Mesothelial cell of epicardium (in vitro differentiated cells): ENCODE results near the gene DDR1. TPM values are rescaled to one million over a fixed set of nuclear protein-coding genes. Genes with fewer than 3 reads are reported as not detected.

Source experiments
- DNase-seq, 2 experiments: peaks; one replicate each; pipeline ENCODE4 v3.0.0; 2021; ENCODE audit warnings: low spot score in 2 of 2; ENCODE audit not compliant: unreplicated experiment in 2 of 2
- H3K27ac Mint-ChIP-seq: 2 replicates; pipeline ENCODE4 v1.8.0; 2021; ENCODE audit warnings: mixed read lengths
- H3K27me3 Mint-ChIP-seq: 2 replicates; pipeline ENCODE4 v1.8.0; 2021; ENCODE audit warnings: low read depth, mixed read lengths
- H3K36me3 Mint-ChIP-seq: 2 replicates; pipeline ENCODE4 v1.8.0; 2021; ENCODE audit warnings: mixed read lengths
- H3K4me1 Mint-ChIP-seq: 2 replicates; pipeline ENCODE4 v1.8.0; 2021; ENCODE audit warnings: mixed read lengths
- H3K4me3 Mint-ChIP-seq: 2 replicates; pipeline ENCODE4 v1.8.0; 2021; ENCODE audit warnings: mild to moderate bottlenecking, moderate library complexity, mixed read lengths
- H3K9me3 Mint-ChIP-seq: 2 replicates; pipeline ENCODE4 v1.8.0; 2021; ENCODE audit warnings: mixed read lengths
- total RNA-seq: library from RNA; stranded (reverse); gene quantifications from 3 replicates; pipeline ENCODE4 v1.2.1, GENCODE V29; 2021
- TF ChIP-seq, protein P1 (sequence below): fragments of 200-600 bp; sonication (generic); IDR thresholded peaks from one replicate; pipeline ENCODE4 v1.5.0; 2021; ENCODE audit warnings: antibody characterized with exemption; ENCODE audit not compliant: unreplicated experiment

Gene DDR1
- total RNA-seq, 1 donor from 2014 or later: 351 TPM

DNA sequence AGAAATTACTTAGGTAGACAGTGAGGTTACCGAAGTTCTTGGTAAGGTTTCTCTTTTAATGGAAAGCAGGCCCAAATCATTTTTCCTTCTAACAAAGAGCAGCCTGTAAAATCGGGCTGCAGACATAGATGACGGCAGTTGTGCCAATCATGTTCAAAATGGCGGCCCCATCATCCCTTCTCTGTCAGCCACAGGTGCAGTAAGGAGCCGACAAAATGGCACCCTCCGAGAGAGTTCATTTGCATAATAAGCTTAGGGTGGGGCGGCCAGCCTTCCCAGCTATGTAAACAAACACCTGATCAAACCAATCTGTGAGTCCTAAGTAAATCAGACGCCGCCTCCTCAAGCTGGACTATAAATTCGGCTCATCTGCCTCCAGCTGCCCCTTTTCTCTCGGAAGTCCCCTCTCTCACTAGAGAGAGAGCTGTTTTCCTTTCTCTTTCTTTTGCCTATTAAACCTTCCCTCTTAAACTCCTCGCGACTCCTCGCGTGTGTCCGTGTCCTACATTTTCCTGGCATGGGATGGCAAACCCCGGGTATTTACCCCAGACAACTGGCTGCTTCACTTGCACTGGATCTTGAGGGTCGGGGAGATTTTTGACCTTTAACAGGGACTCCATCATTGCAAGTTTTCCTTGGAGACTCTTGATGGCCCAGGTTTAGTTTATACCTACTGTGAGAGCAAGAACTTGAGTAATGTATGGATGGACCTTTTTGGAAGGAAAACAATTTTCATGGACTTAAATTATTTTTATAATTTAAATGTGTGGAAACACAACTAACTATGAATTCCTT is 8.9 kb upstream of the DDR1 start:
- H3K9me3 Mint-ChIP-seq: peaks cover 28% of the 10 kb centered on the region
- no peak overlapping the region for H3K4me3 Mint-ChIP-seq
- H3K36me3 Mint-ChIP-seq: peaks cover 12% of the 10 kb centered on the region
- DNase-seq: no peak
- peak overlapping the region; percentile 53 for H3K27ac Mint-ChIP-seq
- H3K27me3 Mint-ChIP-seq: no peaks in the 10 kb centered on the region
- TF ChIP-seq, protein P1, sequence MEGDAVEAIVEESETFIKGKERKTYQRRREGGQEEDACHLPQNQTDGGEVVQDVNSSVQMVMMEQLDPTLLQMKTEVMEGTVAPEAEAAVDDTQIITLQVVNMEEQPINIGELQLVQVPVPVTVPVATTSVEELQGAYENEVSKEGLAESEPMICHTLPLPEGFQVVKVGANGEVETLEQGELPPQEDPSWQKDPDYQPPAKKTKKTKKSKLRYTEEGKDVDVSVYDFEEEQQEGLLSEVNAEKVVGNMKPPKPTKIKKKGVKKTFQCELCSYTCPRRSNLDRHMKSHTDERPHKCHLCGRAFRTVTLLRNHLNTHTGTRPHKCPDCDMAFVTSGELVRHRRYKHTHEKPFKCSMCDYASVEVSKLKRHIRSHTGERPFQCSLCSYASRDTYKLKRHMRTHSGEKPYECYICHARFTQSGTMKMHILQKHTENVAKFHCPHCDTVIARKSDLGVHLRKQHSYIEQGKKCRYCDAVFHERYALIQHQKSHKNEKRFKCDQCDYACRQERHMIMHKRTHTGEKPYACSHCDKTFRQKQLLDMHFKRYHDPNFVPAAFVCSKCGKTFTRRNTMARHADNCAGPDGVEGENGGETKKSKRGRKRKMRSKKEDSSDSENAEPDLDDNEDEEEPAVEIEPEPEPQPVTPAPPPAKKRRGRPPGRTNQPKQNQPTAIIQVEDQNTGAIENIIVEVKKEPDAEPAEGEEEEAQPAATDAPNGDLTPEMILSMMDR: no peak
- peaks cover 33% of the 10 kb centered on the region for H3K4me1 Mint-ChIP-seq

DNA sequence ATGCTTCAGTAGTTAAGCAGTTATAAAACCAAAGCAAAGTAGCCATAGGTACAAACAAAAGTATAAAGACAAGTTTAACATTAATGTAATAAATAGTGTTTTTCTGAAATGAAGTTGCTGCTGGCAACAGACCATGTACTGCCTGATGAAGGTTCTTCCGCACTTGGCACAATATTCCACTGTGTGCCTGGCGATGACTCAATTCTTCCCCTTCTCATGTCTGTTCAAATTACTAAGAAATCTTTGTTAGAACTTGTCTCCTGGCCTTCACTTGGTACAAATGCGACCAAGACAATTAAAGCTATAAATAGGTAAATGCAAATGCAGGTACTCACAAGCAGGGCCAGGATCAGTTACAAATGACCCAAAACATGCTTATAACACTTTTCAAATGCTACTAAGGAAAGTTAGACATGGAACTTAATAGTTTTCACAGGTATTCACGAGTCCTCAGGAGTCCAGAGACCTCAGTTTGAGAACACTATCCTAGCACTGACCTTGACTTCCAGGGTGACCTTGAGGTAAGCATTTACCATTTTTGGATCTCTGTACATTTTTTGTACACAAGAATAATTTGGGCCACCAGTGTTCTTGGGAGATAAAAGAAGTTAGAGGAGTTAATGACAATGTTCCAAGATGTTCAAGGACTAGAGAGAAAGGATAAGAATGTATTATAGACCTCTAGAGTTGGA is 8.1 kb upstream of the DDR1 start:
- TF ChIP-seq, protein P1: no peak
- no peak for DNase-seq
- Mint-ChIP-seq H3K4me3 (no peak overlapping the region), H3K27ac (no peak overlapping the region), H3K36me3 (peaks cover 7% of the 10 kb centered on the region), H3K4me1 (peaks cover 40% of the 10 kb centered on the region), H3K9me3 (peaks cover 22% of the 10 kb centered on the region), H3K27me3 (no peaks in the 10 kb centered on the region)

DNA sequence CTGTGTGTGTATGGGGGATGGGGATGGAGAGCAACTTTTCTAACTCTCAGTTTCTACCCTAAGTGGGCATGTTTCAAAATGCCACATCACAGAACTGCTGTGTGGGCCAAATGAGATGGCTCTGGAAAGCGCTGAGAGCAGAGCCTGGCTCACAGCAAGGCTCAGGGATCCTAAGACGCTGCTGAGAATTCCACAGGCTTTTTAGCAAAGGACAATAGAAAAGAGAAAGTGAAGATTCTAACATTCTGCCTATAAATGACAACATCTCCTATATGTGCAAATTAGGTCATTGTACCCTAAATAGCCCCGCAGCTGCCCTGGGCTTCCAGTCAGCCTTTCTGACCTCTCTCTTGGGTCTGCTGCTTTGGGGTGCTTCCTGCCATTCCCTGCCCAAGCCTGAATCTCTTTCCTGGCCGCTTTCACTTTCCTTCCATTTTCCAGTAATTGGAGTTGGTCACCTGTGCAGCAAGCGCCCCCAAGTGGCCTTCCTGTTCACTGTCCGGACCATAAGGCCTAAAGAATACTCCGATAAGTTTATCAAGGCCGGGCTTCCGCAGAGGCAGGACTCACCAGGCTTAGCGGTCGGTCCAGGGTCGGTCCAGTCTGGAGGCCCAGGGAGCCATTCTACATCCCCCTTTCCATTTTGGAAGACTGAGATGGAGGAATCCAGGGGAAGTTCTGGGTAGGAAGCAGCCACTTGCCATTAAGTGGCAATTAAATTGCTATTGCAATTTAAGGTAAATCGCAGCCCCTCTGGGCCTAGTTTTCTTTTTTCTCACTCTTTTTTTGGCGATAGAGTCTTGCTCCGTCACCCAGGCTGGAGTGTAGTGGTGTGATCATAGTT is 6.7 kb upstream of the DDR1 start:
- Mint-ChIP-seq H3K9me3 (peaks cover 9% of the 10 kb centered on the region), H3K4me3 (peak overlapping the region; percentile 57), H3K36me3 (no peaks in the 10 kb centered on the region), H3K4me1 (peaks cover 55% of the 10 kb centered on the region), H3K27me3 (no peaks in the 10 kb centered on the region), H3K27ac (peak overlapping the region; percentile 91)
- TF ChIP-seq, protein P1: peak; percentile 75
- DNase-seq: peak; percentile 72 to 86

DNA sequence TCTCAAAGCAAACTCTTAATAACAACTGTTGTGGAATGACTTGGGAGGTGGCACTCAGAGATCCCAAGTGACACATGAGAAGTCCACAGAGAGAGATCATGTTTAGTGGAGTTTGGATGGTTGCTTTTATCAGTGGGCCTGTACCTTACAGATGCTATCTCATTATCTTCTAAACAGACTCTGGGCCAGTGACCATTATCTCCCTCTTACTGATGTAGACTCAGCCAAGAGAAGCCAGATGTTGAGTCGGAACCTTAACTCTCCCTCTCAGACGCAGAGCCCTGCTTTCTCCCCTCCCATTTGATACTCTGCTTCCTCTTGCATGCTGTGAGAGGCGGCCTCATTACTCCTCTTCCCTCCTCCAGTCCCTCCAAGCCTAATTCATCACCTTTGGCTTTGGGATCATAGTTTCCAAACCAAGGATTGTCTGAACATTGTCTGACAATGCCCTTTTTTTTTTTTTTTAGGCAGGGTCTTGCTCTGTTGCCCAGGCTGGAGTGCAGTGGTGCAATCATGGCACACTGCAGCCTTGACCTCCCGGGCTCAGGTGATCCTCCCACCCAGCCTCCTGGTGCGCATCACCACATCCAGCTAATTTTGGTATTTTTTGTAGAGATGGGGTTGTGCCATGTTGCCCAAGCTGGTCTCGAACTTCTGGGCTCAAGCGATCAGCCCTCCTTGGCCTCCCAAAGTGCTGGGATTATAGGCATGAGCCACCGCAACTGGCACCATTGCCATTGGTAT is 4.5 kb upstream of the DDR1 start:
- H3K4me3 Mint-ChIP-seq: no peak overlapping the region
- TF ChIP-seq, protein P1: no peak
- H3K27ac Mint-ChIP-seq: peak overlapping the region; percentile 53

DNA sequence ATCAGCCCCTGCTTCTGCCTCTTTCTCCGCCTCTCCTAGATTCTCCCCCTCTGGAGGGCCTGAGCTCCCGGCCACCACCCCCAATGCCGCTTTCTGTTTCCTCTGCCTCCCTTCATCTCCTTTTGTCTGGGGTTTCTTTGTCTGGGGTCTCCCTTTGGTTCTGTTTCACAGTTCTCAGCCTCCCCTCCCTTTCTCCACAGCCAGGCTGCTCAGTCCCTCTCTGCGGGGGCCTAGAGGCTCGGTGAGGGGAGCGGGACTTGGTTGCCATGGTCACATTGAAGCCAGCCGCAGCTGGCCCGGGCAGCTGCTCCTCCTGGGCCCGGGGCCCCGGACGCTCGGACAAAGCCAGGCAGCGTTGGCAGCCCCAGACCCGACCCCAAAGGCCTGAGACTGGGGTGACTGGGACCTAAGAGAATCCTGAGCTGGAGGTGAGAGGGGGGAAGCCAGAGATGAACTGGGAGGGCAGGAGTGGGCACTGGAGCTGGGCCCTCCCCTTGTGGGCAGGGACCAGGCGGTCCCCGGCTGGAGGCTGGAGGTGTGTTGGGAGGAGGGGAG is 3.5 kb upstream of the DDR1 start:
- no peak for DNase-seq
- H3K4me1 Mint-ChIP-seq: peaks cover 72% of the 10 kb centered on the region
- no peaks in the 10 kb centered on the region for H3K36me3 Mint-ChIP-seq
- no peaks in the 10 kb centered on the region for H3K9me3 Mint-ChIP-seq
- TF ChIP-seq, protein P1: no peak
- peak overlapping the region; percentile 72 for H3K4me3 Mint-ChIP-seq
- no peaks in the 10 kb centered on the region for H3K27me3 Mint-ChIP-seq
- H3K27ac Mint-ChIP-seq: peak overlapping the region; percentile 98

More for the DNA sequence above, 4.5 kb upstream of the DDR1 start:
- H3K4me1 Mint-ChIP-seq: peaks cover 67% of the 10 kb centered on the region
- H3K36me3 Mint-ChIP-seq: no peaks in the 10 kb centered on the region
- no peaks in the 10 kb centered on the region for H3K27me3 Mint-ChIP-seq
- H3K9me3 Mint-ChIP-seq: no peaks in the 10 kb centered on the region
- no peak for DNase-seq
